NCI-H2227 (cell line): ENCODE data around the gene CX3CL1.
"Not testable (repeated sequence)": the region's sequence is repeated elsewhere in the genome, so short reads cannot be mapped to it uniquely, and the experiment has no call there.

Experiments used
- DNase-seq: peaks from one replicate; lab custom pipeline; 2025; ENCODE audit not compliant: unreplicated experiment; lab: John Stamatoyannopoulos, UW

The CX3CL1 gene

GRCh38 chr16:57372372-57373116 lies at the start of gene CX3CL1:
Gene CX3CL1 (plus strand): TSS chr16:57372490. CDS start chr16:57372569, 79 bp downstream.
- peak; percentile 82 for DNase-seq

DNA sequence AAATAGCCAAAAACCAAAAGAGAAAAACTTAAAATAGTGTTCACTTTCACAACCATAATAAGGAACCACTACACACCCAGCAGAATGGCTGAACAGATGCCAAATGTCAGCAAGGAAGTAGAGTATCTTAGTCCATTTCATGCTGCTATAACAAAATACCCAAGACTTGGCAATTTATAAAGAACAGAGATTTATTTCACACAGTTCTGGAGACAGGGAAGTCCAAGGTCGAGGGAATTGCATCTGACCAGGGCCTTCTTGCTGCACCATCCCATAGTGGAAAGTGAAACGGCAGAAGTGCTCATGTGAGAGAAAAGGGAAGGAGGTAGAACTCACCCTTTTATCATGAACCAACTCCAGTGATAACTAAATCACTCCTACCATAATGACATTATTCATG lies 47.5 kb upstream of the CX3CL1 start:
- DNase-seq = no peak

GRCh38 chr16:57325458-57325857 lies 46.8 kb upstream of the CX3CL1 start:
- DNase-seq = no peak

DNA sequence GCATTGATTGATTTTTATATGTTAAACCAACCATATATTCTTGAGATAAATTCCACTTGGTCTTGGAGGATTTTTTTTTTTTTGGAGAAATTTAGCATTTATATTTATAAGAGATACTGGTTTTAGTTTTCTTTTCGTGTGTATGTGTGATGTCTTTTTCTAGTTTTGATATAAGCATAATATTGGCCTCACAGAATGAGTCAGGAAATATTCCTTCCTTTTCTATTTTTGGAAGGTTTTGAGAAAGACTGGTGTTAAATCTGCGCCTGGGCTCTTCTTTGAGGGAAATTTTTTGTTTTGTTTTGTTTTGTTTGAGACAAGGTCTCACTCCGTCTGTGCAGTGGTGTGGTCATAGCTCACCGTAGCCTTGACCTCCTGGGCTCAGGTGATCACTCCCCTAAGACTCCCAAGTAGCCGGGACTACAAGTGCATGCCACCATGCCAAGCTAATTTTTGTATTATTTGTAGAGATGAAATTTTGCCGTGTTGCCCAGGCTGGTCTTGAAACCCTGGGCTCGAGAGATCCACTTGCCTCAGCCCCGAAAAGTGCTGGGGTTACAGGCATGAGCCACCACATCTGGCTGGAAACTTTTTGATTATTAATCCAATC lies 42.5 kb upstream of the CX3CL1 start:
- no peak for DNase-seq

- no peak for DNase-seq
Measured at GRCh38 chr16:57331355-57331754, 40.9 kb upstream of the CX3CL1 start.

DNA sequence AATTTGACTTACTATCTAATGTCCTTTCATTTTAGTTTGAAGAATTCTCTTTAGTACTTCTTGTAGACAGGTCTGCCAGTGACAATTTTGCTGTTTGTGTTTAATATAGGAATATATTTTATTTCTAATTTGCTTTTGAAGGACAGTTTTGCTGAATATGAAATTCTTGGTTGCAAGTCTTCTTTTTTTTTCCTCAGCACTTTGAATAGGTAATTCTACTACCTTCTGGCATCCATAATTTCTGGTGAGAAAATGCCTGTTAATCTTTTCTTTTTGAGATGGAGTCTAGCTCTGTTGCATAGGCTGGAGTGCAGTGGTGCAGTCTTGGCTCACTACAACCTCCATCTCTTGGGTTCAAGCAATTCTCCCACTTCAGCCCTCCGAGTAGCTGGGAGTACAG lies 38.9 kb upstream of the CX3CL1 start:
- no peak for DNase-seq

DNA sequence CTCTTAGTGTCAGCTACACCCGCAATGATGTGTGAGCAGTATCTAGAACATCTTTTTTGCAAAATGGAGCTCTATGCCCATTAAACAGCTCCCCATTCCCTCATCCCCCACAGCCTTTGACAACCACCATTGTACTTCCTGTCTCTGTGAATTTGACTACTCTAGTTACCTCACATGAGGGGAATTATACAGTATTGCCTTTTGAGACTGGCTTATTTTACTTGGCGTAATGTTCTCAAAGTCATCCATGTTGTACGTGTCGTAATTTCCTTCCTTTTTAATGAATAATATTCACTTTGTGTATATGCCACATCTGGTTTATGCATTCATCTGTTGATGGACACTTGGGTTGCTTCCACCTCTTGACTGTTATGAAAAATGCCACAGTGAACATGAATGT lies 36.9 kb upstream of the CX3CL1 start:
- no peak for DNase-seq

DNA sequence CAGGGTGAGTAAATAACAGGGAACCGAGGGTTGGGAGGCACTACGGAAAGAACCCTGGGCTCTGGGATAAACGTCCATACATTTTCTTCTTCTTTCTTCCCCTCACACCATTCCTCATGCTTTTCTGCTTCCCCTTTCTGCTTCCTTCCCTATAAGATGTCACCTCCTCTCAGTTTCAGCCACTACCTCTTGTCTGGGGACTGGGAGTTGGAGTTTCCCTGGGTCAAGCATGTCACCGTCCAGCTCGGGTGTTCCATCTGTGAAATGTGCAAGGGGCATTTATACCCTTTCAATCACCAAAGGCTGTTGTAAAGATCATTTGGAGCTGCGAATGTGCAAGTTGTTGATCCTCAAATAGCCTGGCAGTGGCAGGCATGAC lies 31.2 kb upstream of the CX3CL1 start:
- DNase-seq = no peak

DNA sequence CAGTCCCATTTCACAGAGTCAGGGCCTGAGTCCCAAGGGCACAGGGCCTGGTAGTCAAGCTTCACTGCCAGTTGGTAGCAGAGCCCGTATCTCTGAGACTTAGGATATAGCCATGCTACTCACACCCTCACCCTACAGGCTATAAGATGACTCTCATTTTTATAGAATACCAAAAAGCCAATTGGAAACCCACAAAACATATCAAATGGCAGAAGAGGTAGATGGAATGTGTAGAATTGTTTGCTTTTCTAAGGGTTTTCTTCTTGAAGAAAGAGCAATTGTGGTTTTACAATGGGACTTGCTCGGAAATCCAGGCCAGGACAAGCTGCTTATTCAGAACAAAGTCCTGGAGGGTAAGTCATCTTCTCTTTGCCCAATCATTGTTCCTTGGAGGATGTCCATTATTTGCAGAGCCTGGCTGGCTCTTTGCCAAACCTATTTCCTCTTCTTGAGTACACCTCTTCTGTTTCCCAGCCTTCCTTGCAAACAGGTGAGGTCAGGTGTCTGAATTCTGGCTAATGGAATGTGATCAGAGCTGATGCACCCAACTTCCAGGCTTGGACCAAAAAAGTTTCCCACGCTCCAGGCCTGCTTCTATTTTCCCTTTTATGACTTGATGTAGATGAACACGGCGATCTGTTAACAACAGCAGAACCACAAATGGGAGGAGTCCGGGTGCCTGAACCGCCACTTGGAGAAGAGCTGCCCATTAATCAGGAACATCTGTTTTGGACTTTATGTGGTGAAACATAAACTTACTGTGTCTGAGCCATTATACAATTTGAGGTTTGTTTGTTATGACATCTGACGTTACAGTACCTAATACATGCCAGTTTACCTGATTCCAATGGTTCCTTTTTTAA lies 30.6 kb upstream of the CX3CL1 start:
- no peak for DNase-seq

- not testable (repeated sequence) for DNase-seq
Measured at GRCh38 chr16:57342606-57343005, 29.7 kb upstream of the CX3CL1 start.

GRCh38 chr16:57343221-57343620 lies 29.1 kb upstream of the CX3CL1 start:
- DNase-seq = no peak

DNA sequence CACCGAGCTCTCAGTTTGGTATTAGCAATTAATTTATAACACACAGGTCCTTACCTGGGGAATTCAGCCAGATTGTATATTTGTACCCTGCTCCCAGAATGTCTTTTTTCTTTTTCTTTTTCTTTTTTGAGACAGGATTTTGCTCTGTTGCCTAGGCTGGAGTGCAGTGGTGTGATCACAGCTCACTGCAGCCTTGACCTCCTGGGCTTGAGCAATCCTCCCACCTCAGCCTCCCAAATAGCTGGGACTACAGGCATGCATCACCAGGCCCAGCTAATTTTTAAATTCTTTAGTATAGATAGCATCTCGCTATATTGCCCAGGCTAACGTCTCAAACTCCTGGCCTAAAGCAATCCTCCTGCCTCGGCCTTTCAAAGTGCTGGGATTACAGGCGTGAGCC lies 28.2 kb upstream of the CX3CL1 start:
- DNase-seq = not testable (repeated sequence)

DNA sequence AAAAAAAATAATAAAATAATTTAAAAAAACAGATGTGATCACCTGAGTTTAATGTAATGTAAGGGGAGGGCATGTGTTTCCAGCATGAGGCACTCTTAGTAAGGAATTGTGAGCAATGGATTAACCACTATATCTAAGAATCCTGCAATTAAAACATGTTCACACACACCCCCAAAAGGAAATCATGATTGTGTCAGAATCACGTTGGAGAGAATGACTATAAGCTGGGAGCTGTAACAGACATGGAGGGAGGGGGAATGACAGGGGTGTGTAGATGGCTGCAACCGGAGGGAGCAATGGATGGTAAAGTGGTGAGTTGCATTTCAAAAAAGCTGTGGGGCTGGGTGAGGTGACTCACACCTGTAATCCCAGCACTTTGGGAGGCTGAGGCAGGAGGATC lies 27.3 kb upstream of the CX3CL1 start:
- DNase-seq = no peak

GRCh38 chr16:57345666-57346204 lies 26.6 kb upstream of the CX3CL1 start:
- no peak for DNase-seq

DNA sequence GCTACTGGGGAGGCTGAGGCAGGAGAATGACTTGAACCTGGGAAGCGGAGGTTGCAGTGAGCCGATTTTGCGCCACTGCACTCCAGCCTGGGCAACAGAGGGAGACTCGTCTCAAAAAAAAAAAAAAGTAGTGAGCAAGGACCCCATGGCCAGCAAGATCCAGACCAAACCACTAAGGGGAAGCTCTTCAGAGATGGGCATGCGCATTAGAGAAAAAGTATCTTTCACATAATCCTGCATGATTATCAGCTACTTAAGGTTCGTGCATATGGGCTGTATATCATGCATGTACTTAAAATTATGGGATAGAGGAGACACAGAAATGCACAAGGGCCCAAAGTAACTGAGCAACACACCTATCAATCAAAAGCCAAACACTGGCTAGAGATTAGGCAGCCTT lies 24.4 kb upstream of the CX3CL1 start:
- DNase-seq = no peak

- DNase-seq = no peak
Measured at GRCh38 chr16:57348327-57348726, 24.0 kb upstream of the CX3CL1 start.

GRCh38 chr16:57349212-57350031 lies 22.9 kb upstream of the CX3CL1 start:
- DNase-seq = no peak

- DNase-seq = no peak
Measured at GRCh38 chr16:57352636-57353047, 19.6 kb upstream of the CX3CL1 start.

DNA sequence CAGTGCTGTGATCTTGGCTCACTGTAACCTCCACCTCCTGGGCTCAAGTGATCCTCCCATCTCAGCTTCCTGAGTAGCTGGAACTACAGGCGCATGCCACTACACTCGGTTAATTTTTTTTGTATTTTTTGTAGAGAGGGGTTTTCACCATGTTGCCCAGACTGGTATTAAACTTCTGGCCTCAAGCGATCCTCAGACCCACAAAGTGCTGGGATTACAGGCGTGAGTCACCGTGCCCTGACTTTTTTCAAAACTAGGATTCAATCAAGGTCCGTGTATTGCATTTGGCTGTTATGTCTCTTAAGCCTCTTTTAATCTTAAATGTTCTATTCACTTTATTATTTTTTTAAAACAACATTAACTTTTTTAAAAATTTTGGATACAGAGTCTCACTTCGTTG lies 18.0 kb upstream of the CX3CL1 start:
- DNase-seq = no peak

- DNase-seq = no peak
Measured at GRCh38 chr16:57355898-57356414, 16.3 kb upstream of the CX3CL1 start.

DNA sequence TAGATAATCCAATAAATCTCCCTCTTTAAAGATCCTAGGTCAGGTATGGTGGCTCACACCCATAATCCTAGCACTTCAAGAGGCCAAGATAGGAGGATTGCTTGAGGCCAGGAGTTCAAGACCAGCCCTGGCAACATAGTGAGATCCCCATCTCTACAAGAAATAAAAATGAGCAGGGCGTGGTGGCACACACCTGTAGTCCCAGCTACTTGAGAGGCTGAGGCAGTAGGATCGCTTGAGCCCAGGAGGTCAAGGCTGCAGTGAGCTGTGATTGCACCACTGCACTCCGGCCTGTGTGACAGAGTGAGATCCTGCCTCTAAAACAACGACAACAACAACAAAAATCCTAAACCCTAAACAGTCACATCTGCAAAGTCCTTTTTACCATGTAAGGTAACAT lies 15.7 kb upstream of the CX3CL1 start:
- no peak for DNase-seq
